Measurements from ENCODE around the gene LCN6. TPM values are rescaled to one million over a fixed set of nuclear protein-coding genes. Genes with fewer than 3 reads are reported as not detected.

Gene LCN6
- total and polyA plus RNA-seq, 2 of the 13 experiments (the other 11 are each of a cell fraction or from before 2014, with no cell fraction given): not detected

DNA sequence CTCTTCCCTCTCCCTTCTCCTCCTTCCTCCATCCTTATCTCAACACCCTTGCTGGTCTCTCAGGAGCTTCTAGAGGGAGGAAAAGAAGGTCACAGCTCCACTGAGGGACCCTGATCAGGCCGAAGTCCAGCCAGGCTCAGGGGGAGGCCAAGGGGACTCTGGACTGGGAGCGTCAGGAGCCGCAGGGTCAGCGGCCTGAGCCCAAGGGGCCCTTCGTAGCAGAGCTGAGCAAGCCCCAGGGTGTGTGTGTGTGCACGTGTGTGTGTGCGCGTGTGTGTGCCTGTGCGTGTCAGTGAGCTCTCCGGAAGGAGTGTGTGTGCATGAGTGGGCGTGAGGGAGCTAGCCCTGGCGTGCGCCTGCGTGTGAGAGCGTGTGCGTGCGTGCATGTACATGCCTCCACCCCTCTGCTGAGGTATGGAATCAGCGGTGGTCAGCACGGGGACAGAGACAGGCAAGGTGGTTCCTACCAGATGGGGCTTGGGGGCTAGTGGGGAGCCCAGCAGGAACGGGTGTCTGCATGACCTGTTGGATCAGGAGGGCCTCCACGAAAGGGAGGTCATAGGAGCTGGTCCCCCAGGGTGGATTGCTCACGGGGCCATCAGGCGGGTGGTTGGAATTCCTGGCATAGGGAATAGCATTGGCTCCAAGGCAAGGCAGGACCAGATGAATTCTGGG is 51.0 kb downstream of the LCN6 start (continued):
- TF ChIP-seq, protein P1, sequence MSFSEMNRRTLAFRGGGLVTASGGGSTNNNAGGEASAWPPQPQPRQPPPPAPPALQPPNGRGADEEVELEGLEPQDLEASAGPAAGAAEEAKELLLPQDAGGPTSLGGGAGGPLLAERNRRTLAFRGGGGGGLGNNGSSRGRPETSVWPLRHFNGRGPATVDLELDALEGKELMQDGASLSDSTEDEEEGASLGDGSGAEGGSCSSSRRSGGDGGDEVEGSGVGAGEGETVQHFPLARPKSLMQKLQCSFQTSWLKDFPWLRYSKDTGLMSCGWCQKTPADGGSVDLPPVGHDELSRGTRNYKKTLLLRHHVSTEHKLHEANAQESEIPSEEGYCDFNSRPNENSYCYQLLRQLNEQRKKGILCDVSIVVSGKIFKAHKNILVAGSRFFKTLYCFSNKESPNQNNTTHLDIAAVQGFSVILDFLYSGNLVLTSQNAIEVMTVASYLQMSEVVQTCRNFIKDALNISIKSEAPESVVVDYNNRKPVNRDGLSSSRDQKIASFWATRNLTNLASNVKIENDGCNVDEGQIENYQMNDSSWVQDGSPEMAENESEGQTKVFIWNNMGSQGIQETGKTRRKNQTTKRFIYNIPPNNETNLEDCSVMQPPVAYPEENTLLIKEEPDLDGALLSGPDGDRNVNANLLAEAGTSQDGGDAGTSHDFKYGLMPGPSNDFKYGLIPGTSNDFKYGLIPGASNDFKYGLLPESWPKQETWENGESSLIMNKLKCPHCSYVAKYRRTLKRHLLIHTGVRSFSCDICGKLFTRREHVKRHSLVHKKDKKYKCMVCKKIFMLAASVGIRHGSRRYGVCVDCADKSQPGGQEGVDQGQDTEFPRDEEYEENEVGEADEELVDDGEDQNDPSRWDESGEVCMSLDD (CRISPR knock-in tag; IDR thresholded peaks at IDR 0.05; ENCODE audit: borderline replicate concordance): peak; percentile 58; the same call in 1 of the 2 replicates
- TF ChIP-seq HDAC2 (CRISPR knock-in tag; IDR thresholded peaks at IDR 0.05): peak; percentile 59; the same call in 1 of the 2 replicates
- TF ChIP-seq ZNF335 (CRISPR knock-in tag; IDR thresholded peaks at IDR 0.05): no peak
- TF ChIP-seq ZNF501 (CRISPR knock-in tag; IDR thresholded peaks at IDR 0.05): no peak; the same call in 1 of the 2 replicates
- 0 out of 2 replicates have a peak, but pooled peaks have one; percentile 29 for TF ChIP-seq ZFP41 (CRISPR knock-in tag; IDR thresholded peaks at IDR 0.05; ENCODE audit: borderline replicate concordance)
- TF ChIP-seq ZNF256 (CRISPR knock-in tag; conservative IDR thresholded peaks at IDR 0.05): no peak
- no peak for TF ChIP-seq EZH2 (conservative IDR thresholded peaks at IDR 0.05; ENCODE audit: low read depth, low read length)
- TF ChIP-seq ZNF552 (CRISPR knock-in tag; IDR thresholded peaks at IDR 0.05; ENCODE audit: borderline replicate concordance): no peak
- no peak for TF ChIP-seq RORA (CRISPR knock-in tag; IDR thresholded peaks at IDR 0.05)
- TF ChIP-seq ZNF354B (CRISPR knock-in tag; IDR thresholded peaks at IDR 0.05): no peak
- TF ChIP-seq EP300 (IDR thresholded peaks at IDR 0.05; ENCODE audit: low read depth in 2 of 2, low read length in 2 of 2): peak in 1 of 2 experiments; percentile 65; a peak in 2 of 4 replicates
- TF ChIP-seq EP300 (CRISPR knock-in tag; IDR thresholded peaks at IDR 0.05; ENCODE audit: borderline replicate concordance): no peak
- no peak for TF ChIP-seq CBFB (CRISPR knock-in tag; IDR thresholded peaks at IDR 0.05)
- TF ChIP-seq KDM2A (CRISPR knock-in tag; IDR thresholded peaks at IDR 0.05; ENCODE audit: borderline replicate concordance, low read depth): no peak
- TF ChIP-seq, protein P2, sequence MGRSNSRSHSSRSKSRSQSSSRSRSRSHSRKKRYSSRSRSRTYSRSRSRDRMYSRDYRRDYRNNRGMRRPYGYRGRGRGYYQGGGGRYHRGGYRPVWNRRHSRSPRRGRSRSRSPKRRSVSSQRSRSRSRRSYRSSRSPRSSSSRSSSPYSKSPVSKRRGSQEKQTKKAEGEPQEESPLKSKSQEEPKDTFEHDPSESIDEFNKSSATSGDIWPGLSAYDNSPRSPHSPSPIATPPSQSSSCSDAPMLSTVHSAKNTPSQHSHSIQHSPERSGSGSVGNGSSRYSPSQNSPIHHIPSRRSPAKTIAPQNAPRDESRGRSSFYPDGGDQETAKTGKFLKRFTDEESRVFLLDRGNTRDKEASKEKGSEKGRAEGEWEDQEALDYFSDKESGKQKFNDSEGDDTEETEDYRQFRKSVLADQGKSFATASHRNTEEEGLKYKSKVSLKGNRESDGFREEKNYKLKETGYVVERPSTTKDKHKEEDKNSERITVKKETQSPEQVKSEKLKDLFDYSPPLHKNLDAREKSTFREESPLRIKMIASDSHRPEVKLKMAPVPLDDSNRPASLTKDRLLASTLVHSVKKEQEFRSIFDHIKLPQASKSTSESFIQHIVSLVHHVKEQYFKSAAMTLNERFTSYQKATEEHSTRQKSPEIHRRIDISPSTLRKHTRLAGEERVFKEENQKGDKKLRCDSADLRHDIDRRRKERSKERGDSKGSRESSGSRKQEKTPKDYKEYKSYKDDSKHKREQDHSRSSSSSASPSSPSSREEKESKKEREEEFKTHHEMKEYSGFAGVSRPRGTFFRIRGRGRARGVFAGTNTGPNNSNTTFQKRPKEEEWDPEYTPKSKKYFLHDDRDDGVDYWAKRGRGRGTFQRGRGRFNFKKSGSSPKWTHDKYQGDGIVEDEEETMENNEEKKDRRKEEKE (IDR thresholded peaks at IDR 0.05): no peak
- TF ChIP-seq, protein P3, sequence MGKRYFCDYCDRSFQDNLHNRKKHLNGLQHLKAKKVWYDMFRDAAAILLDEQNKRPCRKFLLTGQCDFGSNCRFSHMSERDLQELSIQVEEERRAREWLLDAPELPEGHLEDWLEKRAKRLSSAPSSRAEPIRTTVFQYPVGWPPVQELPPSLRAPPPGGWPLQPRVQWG (CRISPR knock-in tag; IDR thresholded peaks at IDR 0.05; ENCODE audit: borderline replicate concordance, low read depth): no peak
- TF ChIP-seq, protein P4, sequence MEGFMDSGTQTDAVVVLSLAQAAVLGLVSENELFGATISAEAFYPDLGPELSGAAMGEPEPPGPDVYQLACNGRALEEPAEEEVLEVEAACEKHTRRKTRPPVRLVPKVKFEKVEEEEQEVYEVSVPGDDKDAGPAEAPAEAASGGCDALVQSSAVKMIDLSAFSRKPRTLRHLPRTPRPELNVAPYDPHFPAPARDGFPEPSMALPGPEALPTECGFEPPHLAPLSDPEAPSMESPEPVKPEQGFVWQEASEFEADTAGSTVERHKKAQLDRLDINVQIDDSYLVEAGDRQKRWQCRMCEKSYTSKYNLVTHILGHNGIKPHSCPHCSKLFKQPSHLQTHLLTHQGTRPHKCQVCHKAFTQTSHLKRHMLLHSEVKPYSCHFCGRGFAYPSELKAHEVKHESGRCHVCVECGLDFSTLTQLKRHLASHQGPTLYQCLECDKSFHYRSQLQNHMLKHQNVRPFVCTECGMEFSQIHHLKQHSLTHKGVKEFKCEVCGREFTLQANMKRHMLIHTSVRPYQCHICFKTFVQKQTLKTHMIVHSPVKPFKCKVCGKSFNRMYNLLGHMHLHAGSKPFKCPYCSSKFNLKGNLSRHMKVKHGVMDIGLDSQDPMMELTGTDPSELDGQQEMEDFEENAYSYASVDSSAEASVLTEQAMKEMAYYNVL (CRISPR knock-in tag; IDR thresholded peaks at IDR 0.05; ENCODE audit: borderline replicate concordance): peak; percentile 52; the same call in 1 of the 2 replicates
- TF ChIP-seq AHR (CRISPR knock-in tag; IDR thresholded peaks at IDR 0.05): no peak
- TF ChIP-seq, protein P5, sequence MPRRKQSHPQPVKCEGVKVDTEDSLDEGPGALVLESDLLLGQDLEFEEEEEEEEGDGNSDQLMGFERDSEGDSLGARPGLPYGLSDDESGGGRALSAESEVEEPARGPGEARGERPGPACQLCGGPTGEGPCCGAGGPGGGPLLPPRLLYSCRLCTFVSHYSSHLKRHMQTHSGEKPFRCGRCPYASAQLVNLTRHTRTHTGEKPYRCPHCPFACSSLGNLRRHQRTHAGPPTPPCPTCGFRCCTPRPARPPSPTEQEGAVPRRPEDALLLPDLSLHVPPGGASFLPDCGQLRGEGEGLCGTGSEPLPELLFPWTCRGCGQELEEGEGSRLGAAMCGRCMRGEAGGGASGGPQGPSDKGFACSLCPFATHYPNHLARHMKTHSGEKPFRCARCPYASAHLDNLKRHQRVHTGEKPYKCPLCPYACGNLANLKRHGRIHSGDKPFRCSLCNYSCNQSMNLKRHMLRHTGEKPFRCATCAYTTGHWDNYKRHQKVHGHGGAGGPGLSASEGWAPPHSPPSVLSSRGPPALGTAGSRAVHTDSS (CRISPR knock-in tag; conservative IDR thresholded peaks at IDR 0.05): no peak
- TF ChIP-seq ZNF546 (CRISPR knock-in tag; conservative IDR thresholded peaks at IDR 0.05): no peak; the same call in 1 of the 2 replicates
